ENCODE results near the gene CFAP46. TPM values are rescaled to one million over a fixed set of nuclear protein-coding genes. Genes with fewer than 3 reads are reported as not detected.

Gene CFAP46
- total and polyA plus RNA-seq, 2 of the 8 experiments (the other 6 are each of a cell fraction or from before 2014, with no cell fraction given), result 2.6 to 4.8 TPM

GRCh38 chr10:132900211-132900756 lies 42.1 kb downstream of the CFAP46 start (continued):
- TF ChIP-seq ZNF274 (IDR thresholded peaks at IDR 0.05; ENCODE audit: borderline replicate concordance, extremely low read depth, low read length), result no peak
- no peak for TF ChIP-seq TEAD4 (IDR thresholded peaks at IDR 0.05; ENCODE audit: low read depth, low read length)
- no peak for TF ChIP-seq SIN3A (conservative IDR thresholded peaks at IDR 0.05 in 1 of 2, IDR thresholded peaks at IDR 0.05 in 1 of 2; ENCODE audit: low read depth in 1 of 2, low read length in 2 of 2)
- no peak for TF ChIP-seq ASH2L (IDR thresholded peaks at IDR 0.05; ENCODE audit: low read length)
